ENCODE measurements around the gene CGB7. TPM values are rescaled to one million over a fixed set of nuclear protein-coding genes. Genes with fewer than 3 reads are reported as not detected.

CGB7 gene
- total and polyA plus RNA-seq, 2 of the 13 experiments (the other 11 are each of a cell fraction or from before 2014, with no cell fraction given), result 0.07 TPM; not detected in 1

- TF ChIP-seq PAXIP1 (CRISPR knock-in tag; conservative IDR thresholded peaks at IDR 0.05) (peak; percentile 60), ZNF30 (CRISPR knock-in tag; IDR thresholded peaks at IDR 0.05) (no peak), EZH2 (conservative IDR thresholded peaks at IDR 0.05; ENCODE audit: low read depth, low read length) (no peak), ASH2L (IDR thresholded peaks at IDR 0.05; ENCODE audit: insufficient read length, low read depth, low read length) (peak; percentile 77), KDM1A (CRISPR knock-in tag; IDR thresholded peaks at IDR 0.05) (no peak), ZNF264 (CRISPR knock-in tag; IDR thresholded peaks at IDR 0.05) (peak; percentile 68), SRF (IDR thresholded peaks at IDR 0.05; ENCODE audit: low read depth, low read length) (no peak), CENPT (CRISPR knock-in tag; IDR thresholded peaks at IDR 0.05; ENCODE audit: low read depth) (no peak), ZNF407 (CRISPR knock-in tag; IDR thresholded peaks at IDR 0.05; ENCODE audit: not compliant biosample characterization) (no peak), GTF3A (CRISPR knock-in tag; conservative IDR thresholded peaks at IDR 0.05) (no peak), ZSCAN9 (CRISPR knock-in tag; IDR thresholded peaks at IDR 0.05; ENCODE audit: borderline replicate concordance) (peak; percentile 86; the same call in 1 of the 2 replicates), BCL3 (CRISPR knock-in tag; IDR thresholded peaks at IDR 0.05) (peak; percentile 59; the same call in 1 of the 2 replicates), KMT2B (CRISPR knock-in tag; IDR thresholded peaks at IDR 0.05) (peak; percentile 91), JUND (CRISPR knock-in tag; IDR thresholded peaks at IDR 0.05) (0 out of 2 replicates have a peak, but pooled peaks have one; percentile 60), ZMAT5 (CRISPR knock-in tag; IDR thresholded peaks at IDR 0.05; ENCODE audit: borderline replicate concordance, low read depth) (no peak)
These were observed 27.7 kb upstream of the CGB7 start, which contains the start of gene SNRNP70 (continued) for GRCh38 chr19:49085020-49085867.
